GM19328 (cell line): ENCODE measurements around the gene SMIM13.

Experiments
- ATAC-seq: cut with Tn5 transposase; IDR thresholded peaks from one replicate; pipeline ENCODE4 v1.9.1; 2021; ENCODE audit warnings: mild to moderate bottlenecking, moderate library complexity; ENCODE audit not compliant: unreplicated experiment

The SMIM13 gene

DNA sequence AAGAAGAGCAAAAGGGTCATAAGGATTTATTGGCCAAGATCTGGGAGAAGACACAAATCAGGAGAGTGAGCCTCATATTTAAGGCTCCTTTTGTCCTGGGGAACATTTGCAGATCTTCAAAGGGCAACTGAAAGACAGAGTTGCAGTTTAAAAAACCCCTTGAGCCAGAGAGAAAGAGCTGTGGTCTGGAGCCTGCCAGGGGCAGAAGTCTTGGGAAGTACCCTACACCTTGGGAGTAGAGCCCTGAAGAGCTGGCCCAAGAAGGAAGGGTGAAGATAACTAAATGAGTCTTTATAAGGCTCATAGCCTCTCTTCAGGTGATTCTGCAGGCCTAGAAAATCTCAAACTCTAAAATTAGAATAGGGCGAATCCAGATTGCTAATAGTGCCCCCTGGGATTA, 57.9 kb downstream of the SMIM13 start:
- no peak for ATAC-seq

DNA sequence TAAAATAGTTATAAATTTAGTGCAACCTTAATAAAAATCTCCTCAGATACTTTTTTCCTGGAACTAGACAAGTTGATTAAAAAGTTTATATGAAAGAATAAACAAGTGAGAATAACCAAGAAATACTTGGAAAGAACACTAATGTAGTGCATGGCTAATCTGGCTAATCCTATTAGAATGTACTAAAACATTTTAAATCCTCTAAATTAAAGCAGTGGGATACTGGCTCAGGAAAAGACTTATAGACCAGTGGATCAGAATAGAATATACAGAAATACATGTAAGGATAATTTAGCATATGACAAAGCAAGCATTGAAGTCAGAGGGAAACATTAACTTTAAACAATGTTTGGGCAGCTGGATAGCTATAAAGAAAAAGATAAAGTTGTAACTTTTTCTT, 58.9 kb downstream of the SMIM13 start:
- no peak for ATAC-seq

DNA sequence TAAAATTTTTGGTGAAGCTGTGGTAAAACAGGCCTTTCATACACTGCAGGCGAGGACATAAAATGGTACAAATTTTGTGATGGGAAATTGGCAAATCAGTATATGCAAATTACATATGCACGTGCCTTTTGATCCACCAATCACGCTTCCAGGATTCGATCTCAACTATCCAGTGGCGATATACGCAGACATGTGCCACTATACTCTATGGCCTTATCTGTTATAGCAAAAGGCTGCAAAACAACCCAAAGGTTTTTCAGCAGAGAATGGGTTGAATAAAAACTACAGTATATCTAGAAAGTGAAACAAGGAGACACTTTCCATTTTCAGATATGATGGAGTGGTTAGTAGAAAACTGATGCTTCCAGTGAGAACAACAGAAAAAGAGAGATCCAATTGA, 59.8 kb downstream of the SMIM13 start:
- no peak for ATAC-seq

DNA sequence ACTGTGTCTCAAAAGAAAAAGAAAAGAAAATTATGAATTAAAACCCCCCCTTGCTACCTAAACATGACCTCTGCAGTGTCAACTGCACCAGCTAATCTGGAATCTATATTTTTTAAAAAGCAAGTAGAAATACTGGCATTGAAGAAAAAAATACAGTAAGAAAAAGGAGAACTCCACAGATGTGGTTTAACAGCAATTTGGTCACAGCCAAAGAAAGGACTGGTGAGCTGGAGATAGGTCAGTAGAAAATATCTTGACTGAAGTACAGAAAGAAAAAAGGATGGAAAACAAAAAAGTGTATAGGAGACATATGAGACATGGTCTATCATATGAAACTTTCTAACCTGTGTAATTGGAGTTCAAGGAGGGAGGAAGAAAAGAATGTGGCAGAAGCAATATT, 62.0 kb downstream of the SMIM13 start:
- ATAC-seq = no peak

DNA sequence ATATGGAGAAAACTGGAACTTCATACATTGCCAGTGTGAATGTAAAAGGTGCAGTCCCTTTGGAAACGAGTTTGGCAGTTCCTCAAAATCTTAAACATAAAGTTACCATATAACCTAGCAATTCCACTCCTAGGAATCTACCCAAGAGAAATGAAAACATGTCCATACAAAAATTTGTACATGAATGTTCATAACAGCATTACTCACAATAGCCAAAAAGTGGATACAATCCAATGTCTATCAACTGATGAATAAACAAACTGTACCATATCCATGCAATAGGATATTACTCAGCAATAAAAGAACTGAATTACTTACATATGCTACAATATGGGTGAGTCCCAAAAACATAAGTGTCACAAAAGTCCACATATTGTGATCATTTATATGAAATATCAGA, 66.6 kb downstream of the SMIM13 start:
- ATAC-seq = no peak

DNA sequence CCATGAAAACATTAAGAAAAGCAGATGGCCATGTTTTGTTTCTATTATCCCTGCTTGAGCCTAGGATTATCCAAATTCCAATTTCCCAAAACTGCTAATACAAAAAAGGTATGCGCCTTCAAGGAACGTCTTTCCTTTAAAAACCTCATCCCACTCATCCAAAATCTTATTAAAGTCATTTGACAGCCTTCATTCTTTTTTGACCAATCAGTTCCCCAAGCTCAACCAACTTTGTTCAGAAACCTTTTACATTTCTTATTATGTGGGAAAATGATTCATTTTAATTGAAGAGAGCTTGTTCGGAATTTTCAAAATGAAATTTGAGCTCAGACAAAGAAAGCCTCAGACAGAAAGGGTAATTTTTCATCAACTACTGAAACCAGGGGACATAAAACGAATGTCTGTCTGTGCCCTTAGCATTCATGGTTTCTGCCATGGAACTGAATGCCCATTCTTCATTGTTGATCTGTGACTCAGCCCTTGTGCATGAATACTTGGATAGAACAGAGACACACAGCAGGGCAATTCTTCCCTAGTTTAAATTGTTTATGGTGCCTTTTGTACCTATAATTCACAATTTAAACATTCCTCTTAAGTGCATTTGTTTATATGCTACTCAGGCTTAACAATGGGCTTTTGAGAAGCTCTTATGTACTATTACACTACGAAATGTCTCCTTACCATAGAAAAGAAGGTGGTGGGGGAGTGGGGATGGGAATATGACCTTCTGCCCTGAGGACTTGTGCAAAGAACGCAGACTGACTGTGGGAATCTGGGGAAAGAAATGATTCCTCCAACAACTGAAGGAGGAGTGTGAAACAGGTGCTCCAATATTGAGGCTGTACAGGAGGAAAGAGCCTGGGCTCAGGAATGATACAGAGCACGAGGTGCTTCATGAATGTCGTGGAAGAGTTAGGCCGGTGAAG, 67.7 kb downstream of the SMIM13 start:
- no peak for ATAC-seq

DNA sequence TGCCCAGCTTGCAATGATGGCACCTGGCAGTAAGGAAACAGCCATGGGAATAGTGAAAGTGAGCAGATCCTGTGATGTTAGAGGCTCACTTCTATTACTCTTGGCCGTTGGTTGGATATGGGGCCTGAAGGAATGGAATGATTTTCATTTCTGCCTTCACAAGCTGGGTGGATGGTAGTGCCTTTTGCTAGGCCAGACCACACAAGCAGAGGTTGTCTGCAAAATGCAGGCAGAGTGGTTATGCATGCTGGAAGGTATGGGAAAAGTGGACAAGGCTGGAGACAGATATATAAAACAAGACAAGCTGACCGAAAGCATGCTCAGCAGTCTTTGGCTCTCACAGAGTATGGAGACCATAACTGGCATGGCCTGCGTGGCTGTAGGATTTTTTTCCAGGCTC, 68.6 kb downstream of the SMIM13 start:
- ATAC-seq = no peak

DNA sequence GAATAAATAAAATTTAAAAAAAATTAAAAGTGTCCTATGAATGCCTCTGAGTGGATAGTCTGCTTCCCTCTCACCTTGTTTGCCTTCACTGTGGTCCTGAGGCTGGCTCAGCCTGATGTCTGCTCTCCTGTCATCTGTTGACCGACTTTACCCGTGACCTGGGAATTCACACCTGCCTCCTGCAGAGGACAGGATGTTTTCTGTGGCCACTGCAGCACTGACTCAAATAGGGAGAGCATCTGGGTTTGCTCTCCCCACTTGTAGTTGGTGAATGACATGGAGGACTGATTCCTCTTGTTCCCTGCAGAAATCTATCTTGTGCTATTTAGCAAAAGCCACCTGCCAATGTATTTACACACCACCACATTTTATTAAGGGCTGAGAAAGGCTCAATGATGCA, 70.3 kb downstream of the SMIM13 start:
- ATAC-seq = no peak

DNA sequence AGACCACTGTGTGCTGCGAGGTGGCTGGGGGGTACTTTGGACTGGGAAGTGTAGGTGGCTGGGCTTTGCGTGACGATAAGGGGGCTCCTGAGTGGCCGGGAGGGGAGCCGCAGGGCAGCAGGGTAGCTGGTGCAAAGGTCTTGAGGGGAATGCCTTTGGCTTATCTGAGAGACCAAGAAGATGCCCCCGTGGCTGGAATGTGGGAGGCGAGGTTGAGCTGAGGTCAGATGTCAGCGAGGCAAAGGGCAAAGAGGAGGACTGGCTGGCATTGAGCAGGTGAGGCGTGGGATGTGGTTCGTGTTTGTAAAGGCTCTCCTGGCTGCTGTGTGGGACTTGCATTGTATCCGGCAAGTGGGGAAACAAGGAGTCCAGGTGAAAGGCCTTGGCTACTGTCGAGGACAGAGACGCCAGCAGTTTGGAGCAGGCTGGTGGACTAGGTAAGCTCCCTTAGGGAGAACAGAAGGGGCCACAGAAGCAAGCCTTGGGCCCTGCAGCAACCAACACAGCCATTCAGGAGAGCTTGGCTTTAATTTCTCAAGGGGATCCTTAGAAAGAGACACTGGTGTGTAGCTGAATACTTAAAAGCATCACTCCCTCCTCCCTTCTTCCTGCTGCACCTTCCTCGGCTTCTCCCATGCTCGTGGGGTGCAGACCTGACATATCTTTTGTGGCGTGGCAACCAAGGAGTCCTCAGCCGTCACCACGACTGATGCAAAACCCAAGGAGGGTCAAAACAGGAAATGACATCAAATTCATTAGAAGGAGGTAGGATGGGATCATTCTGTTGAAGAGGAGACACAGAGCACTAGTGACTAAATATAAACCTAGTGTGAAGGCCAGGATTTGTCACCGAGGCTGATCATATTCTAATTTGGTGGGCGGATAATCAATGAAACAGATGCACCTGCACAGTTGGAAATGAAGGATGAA, 71.3 kb downstream of the SMIM13 start:
- ATAC-seq = no peak

DNA sequence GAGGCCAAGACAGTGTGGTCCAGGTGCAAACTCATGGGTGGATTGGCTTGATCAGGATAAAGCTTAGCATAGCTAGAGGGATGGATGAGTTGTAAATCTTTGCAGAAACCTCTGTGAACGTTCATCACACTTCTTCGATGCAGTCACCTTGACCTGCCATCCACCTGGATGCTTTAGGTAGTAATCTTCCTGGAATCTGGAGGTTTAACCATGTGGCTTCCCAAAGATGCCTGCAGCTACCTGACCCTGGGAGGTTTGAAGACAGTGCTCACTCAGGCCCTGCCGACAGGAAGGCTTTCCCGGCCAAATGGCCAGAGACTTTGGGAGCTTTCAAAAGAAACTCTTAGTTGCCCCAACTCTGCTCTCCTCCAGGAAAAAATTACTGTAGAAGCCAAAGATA, 73.3 kb downstream of the SMIM13 start:
- no peak for ATAC-seq

DNA sequence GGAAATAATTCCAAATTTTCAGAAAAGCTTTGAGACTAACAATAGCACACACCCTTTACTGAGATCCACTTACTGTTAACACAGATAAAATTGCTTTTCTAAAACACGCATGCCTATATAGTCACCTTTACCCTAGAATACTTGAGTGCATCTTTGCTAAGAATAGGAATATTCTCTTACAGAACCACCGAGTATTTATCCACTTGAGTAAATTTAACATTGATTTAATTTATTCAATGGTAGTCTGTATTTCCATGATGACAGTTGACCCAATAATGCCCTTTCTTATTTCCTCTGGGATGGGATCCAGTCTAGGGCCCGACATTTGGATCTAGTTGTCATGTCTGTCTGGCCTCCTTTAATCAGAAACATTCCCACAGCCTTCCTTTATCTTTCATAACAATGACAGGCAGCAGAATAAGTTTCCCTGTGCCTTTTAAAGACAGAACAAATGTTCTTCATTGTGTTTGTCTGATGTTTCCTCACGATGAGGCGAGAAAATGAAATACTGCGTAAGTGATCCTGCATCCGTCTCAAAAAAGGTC, 74.5 kb downstream of the SMIM13 start:
- ATAC-seq = no peak

DNA sequence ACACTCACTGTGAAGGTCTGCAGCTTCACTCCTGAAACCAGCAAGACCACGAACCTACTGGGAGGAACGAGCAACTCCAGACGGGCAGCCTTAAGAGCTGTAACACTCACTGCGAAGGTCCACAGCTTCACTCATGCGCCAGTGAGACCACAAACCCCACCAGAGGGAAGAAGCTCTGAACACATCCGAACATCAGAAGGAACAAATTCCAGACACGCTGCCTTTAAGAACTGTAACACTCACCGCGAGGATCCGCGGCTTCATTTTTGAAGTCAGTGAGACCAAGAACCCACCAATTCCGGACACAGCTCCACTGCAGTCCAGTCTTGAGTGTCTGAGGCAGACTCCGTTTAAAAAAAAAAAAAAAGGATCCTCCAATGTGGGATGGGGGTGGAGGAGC, 78.3 kb downstream of the SMIM13 start:
- no peak for ATAC-seq

DNA sequence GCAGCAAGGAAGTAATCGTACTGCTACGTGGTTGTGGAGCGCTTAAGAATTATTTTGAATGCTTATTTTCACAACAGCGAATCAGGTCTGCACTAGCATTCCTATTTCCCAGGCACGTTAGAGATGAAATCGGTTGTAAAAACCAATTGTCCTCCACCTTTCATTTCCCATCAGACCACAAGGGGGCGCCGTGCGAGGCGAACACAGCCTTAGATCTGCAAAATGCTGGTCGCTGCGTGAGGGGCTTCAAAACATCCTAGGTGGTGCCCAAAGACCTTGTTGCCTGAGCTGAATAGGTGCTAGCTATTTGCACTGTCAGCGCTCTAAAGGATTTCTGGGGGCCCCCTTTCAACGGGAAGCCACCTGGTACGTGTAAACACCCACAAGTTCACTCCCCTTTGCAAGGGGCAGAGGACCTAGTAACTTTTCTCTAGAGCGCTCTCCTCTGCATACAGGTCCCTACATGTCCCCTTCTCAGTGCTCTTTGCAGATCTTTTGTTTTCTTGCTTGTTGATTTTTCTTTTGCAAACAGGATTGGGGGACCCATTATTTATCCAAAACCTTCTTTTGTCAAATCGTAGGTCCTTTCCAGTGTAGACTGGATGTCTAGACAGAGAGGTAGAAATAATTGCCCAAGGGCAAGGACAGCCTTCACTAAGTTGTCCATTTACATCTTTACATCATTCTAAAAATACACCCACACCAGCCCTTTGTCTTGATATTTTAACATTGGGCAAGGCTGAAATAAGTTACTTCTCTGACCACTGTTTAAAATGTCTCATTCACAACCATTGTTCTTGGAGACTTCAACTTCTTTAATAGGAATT, 79.1 kb downstream of the SMIM13 start:
- ATAC-seq = no peak

DNA sequence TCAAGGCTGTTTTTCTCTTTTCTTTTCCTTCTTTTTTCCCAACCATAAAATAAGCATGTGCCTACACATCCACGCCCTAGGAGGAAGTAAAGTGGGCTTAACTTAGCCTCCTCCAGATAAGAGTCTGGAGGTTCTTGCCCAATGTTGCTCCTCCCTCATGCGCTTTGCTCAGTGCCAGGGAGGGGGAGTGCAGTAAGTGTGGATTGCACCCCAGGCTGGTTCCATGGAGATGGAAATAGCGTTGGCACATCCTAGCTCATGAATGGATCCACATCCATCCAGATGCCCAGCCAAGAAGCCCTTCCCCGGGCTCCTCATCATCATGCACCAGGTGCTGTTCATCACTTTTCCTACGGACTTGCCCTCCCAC, 80.6 kb downstream of the SMIM13 start:
- no peak for ATAC-seq

DNA sequence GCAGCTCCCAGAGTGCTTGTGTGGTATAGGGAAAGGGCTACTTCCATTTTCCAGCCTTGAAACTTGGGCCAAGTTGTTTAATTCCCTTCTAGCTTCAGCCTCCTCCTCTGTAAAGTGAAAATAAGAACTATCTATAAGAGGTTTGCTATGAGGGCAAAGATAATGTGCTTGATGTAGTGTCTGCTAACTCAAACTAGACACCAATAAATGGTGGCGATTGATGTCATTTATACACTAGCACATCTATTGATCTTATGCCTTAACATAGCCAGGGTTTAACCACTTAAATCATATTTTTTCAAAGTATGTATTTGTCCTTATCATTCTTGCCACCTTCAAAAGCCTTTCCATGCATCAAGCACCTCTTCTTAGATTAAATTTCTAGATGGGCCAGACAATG, 83.6 kb downstream of the SMIM13 start:
- no peak for ATAC-seq

DNA sequence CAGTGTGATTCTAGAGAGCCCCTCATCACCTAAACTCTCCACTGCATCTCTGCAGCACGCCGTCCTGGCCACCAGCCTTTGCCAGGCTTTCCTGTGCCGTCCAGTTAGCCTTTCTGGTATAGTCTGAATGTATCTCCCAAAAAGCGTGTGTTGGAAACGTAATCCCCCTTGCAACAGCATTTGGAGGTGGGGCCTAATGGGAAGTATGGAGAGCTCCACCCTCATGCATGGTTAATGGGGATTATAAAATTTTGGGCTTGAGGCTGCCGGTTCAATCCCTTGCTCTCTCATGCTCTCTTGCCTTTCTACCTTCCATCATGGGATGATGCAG, 85.4 kb downstream of the SMIM13 start:
- no peak for ATAC-seq

DNA sequence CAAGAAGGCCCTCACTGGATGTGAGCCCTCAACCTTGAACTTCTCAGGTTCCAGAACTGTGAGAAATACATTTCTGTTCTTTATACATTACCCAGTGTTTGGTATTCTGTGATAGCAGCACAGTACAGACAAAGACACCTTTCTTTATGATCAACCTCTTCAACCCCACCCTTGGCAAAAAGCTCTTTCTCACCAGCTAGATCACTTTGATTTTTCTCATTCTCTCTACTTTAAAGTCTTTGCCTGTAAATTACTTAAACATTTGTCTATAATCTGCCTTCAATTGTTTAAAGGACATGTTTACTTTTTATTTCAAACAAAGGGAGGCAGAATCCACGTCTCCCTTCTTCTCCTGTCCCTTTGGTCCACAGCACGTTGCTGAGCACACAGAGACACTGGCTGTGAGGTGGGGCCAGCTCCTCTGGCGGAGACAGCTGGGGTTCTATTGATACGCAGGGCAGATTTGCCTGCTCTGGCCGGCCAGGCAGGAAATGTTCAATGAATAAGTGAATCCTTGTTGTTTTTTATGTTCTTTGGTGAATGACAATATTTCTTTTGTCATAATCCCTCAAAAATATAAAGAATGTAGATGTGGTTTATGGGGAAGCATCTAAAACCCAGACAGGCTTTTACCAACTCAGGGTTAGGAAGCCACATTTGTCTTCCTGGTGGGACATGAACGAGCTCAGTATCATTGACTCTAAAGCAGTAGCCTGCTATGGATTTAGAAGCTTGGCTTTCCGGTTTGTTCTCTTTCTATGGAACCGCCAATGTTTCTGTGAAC, 86.0 kb downstream of the SMIM13 start:
- no peak for ATAC-seq

DNA sequence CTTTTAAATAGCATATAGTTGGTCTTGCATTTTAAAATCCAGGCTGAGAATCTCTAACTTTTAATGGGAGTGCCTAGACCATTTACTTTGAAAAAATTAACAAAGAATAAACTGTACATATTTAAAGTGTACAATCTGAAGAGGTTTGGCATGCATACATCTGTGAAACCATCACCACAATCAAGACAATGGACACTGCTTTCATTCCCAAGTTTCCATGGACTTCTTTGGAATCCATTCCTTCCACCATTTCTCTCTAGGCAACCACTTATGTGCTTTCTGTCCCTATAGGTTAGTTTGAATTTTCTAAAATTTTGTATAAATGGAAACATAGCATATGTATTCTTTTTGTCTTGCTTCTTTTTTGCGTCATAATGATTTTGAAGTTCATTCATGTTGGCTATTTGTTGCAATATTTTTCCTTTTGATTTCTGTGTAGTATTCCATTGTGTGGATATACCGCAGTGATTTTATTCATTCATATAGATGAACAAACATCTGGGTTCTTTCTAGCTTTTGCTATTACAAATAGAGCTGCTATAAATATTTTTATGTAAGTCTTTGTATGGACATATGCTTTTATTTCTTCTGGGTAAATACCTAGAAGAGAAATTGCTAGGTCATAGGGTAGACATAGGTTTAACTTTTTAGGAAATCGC, 88.0 kb downstream of the SMIM13 start:
- no peak for ATAC-seq

DNA sequence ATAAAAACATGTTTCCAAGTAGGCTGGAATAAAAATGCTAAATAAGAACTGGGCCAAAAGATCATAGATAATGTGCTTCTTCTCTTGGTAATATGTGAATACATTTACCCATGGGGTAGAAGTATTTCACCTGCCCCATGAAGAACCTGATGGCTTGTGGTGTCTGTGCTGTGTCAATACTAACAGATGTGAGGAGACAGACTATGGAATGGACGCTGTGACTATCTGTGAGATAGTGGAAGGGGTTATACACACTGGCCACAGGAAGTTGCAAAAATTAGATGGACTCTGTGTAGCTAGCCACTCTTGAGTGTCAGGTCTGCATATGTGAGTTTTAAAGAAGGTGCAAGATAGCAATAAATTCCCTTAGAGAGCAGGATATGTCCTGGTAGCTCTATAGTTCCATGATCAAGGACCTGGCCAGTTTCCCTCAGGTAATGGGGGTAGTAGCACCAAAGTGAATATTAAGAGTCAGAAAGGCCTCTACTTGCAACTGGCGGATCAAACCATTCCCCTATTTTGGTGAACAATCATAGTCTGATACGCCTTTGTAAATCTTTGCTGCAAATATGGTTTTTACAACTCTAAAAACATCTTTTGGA, 90.2 kb downstream of the SMIM13 start:
- no peak for ATAC-seq
